GM12864 (cell line): ENCODE data around the gene ERBB4.

Experiments used
- DNase-seq: peaks from one replicate; pipeline ENCODE4 v3.0.0-alpha.2; 2011; ENCODE audit warnings: low read depth
- H3K4me3 ChIP-seq: 2 replicates; pipeline ENCODE4 v1.5.1; 2011; ENCODE audit warnings: mild to moderate bottlenecking, low read depth, low read length, control low read depth
- TF ChIP-seq, protein P1 (sequence below): IDR thresholded peaks from 2 replicates; pipeline ENCODE4 v1.5.1; 2011; ENCODE audit warnings: low read depth, mild to moderate bottlenecking, moderate library complexity, low read length, control low read depth, inconsistent platforms; ENCODE audit errors: missing control alignments

ERBB4 gene

DNA sequence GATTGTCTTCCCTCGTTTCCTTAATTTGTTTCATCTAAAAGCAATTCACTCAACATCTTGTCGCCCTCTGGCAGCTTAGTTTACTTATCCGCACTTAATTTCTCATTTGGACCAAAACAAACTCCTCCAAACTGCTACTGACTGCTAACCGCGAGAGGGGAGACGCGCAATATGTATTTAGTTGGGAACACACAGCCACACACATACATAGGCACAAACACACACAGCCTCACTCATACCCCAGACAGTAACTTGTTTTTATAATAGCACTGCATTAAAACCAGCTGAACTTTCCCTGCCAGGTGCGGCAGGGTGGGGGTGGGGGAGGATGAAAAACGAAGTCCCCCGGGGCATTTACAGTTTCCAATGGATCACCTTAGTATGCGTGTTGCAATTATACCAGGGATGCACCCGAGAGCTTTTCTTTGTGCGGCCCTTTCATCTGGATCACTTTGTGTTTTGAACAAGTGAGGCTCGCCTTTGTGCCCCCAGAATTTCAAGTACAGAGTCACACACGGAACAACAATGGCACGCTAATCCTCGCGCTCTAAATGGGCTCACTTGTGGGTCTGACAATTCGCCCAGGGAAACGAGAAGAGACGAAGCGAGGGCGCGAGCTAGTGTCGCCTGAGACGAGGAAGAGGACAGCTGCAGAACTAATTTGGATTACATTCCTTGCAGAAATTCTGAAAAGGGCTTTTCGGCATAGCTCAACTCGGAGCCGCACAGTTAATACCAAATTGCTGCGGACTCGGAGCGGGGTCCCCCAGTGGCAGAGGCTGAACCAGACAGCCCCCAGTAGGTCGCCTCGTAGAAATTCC lies 2.4 kb downstream of the ERBB4 start:
- no peak overlapping the region for H3K4me3 ChIP-seq
- TF ChIP-seq, protein P1, sequence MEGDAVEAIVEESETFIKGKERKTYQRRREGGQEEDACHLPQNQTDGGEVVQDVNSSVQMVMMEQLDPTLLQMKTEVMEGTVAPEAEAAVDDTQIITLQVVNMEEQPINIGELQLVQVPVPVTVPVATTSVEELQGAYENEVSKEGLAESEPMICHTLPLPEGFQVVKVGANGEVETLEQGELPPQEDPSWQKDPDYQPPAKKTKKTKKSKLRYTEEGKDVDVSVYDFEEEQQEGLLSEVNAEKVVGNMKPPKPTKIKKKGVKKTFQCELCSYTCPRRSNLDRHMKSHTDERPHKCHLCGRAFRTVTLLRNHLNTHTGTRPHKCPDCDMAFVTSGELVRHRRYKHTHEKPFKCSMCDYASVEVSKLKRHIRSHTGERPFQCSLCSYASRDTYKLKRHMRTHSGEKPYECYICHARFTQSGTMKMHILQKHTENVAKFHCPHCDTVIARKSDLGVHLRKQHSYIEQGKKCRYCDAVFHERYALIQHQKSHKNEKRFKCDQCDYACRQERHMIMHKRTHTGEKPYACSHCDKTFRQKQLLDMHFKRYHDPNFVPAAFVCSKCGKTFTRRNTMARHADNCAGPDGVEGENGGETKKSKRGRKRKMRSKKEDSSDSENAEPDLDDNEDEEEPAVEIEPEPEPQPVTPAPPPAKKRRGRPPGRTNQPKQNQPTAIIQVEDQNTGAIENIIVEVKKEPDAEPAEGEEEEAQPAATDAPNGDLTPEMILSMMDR = no peak
- no peak for DNase-seq

GRCh38 chr2:212534336-212534735 lies 4.3 kb downstream of the ERBB4 start:
- DNase-seq = no peak
- H3K4me3 ChIP-seq = no peak overlapping the region
- TF ChIP-seq, protein P1 = no peak

DNA sequence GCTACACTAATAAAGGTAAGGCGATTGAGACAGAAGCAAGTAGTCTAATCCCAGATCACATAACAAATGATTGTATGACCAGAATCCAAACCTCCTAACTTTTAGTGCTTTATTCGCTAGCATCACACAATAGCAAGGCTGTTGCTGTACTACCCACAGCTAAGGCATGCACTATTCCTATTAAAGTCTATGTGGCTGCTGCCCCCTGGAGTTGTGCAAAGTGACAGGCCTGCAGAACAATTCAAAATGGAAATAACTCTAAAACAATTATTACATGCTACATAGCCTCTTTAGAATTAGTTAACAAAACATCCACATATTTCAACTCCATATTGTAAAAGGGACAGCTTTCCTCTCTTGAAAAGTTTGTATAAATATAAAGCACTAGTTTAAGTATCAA lies 6.0 kb downstream of the ERBB4 start:
- no peak for DNase-seq
- TF ChIP-seq, protein P1 = no peak
- H3K4me3 ChIP-seq = no peak overlapping the region

- TF ChIP-seq, protein P1 = no peak
- H3K4me3 ChIP-seq = no peak overlapping the region
- no peak for DNase-seq
Measured at GRCh38 chr2:212532087-212532486, 6.5 kb downstream of the ERBB4 start.

- no peak for DNase-seq
- H3K4me3 ChIP-seq = no peak overlapping the region
- TF ChIP-seq, protein P1 = no peak
Measured at GRCh38 chr2:212531499-212531898, 7.1 kb downstream of the ERBB4 start.

GRCh38 chr2:212530991-212531390 lies 7.6 kb downstream of the ERBB4 start:
- TF ChIP-seq, protein P1 = no peak
- no peak overlapping the region for H3K4me3 ChIP-seq
- DNase-seq = no peak

GRCh38 chr2:212530373-212530772 lies 8.2 kb downstream of the ERBB4 start:
- H3K4me3 ChIP-seq = no peak overlapping the region
- no peak for DNase-seq
- TF ChIP-seq, protein P1 = no peak
